Measurements from ENCODE around the gene LMOD3. TPM values are rescaled to one million over a fixed set of nuclear protein-coding genes. Genes with fewer than 3 reads are reported as not detected.
A peak's percentile ranks its signal among the peaks of the same experiment; 100 is the strongest.

LMOD3 gene
- total and polyA plus RNA-seq, 2 donors (not counting 3 experiments of a cell fraction or from before 2014, with no cell fraction given), result not detected

DNA sequence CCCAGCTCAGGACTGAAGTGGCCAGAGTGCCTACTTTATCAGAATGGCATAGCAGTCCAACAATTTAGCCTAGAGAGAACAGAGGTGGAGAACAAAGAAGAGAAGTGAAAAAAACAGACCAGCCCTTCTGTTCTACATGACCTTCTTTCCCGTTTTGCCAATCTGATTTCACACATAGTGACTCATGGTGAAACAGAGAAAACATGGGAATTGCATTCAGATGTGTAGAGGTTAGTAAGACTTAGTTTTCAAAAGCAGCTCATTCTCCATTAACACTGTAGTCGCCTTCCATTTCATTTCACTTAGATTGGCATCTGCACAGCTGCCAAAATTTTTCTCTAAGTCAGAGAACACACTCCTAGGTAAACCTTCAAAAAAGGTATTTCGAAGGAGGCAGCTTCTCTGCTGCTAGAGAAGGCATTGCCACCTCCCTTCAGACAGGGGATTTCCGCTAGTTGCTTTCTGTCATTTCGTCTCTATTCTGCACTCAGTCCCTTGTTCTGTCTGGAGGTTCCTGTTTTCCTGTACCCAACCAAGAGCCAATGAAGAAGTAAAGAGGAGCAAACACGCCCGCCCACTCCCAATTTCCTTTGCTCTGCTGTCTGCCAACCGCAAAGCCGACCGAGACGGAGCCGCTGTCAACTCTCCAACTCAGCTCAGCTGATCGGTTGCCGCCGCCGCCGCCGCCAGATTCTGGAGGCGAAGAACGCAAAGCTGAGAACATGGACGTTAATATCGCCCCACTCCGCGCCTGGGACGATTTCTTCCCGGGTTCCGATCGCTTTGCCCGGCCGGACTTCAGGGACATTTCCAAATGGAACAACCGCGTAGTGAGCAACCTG is 37.8 kb downstream of the LMOD3 start, which contains the start of gene ARL6IP5:
Gene ARL6IP5, plus strand, starts transcription at position 612 of the 842 bp plus-strand sequence. Its CDS starts 111 bp downstream, at position 723.
- Histone ChIP-seq H3K27ac (ENCODE audit: insufficient read depth, low read depth, low read length) (peak within 1 kb of the TSS; percentile 68), H3K27me3 (ENCODE audit: control insufficient read depth in 2 of 2, insufficient read depth in 2 of 2, low read length in 2 of 2) (no peaks in the 10 kb centered on the region), H2AFZ (ENCODE audit: low read depth, low read length) (peak within 1 kb of the TSS; percentile 71), H3K36me3 (ENCODE audit: control insufficient read depth in 2 of 2, extremely low read depth in 1 of 2, insufficient read depth in 2 of 2, low read length in 2 of 2) (no peaks in the 10 kb centered on the region), H3K9me1 (replicated peaks; ENCODE audit: control insufficient read depth, extremely low read depth, insufficient read depth, low read length) (no peaks in the 10 kb centered on the region), H3K9ac (replicated peaks; ENCODE audit: extremely low read depth, insufficient read depth, low read length) (peak within 1 kb of the TSS; percentile 87), H3K79me2 (ENCODE audit: control insufficient read depth, insufficient read depth, low read length) (peaks cover 45% of the 10 kb centered on the region), H3K4me1 (ENCODE audit: control insufficient read depth, extremely low read depth, insufficient read depth, low read length) (peaks cover 72% of the 10 kb centered on the region), H3K4me3 (replicated peaks in 1 of 3; ENCODE audit: insufficient read depth in 1 of 3, low read depth in 1 of 3, low read length in 3 of 3) (peak within 1 kb of the TSS; percentile 77 to 87 (median 80)), H3K9me3 (replicated peaks; ENCODE audit: control insufficient read depth, insufficient read depth, low read length) (no peaks in the 10 kb centered on the region), H3K4me2 (ENCODE audit: insufficient read depth, low read length) (peak within 1 kb of the TSS; percentile 91), H4K20me1 (replicated peaks; ENCODE audit: control insufficient read depth, extremely low read depth, insufficient read depth, low read length) (no peaks in the 10 kb centered on the region)
- BruUV-seq (replicated peaks), result no TSS peak
- intact Hi-C loops (cut with micrococcal nuclease) (loop anchor here (2.0 to 5.0 kb wide), 3 partner anchors 72 to 268 kb away; partner anchors contain the start of gene EOGT), dilution Hi-C loops (cut with MboI; ENCODE audit: extremely low pct_ligation_motif_present, low sequenced_read_pairs) (no loop called here)
- ChIA-PET POLR2A (interaction anchor here (0.9 to 1.9 kb wide), 3 partner anchors 10 to 32 kb away, joined by 3 to 5 read pairs (median 3); partner anchors contain the start of gene TMF1), CTCF (interaction anchor here (1.0 to 2.1 kb wide), 3 partner anchors 17 to 222 kb away, joined by 4 to 5 read pairs (median 5); no protein-coding TSS in a partner anchor)
- TF ChIP-seq JUN (IDR thresholded peaks at IDR 0.05; ENCODE audit: borderline replicate concordance, insufficient read depth, insufficient read length, low read depth), result peak; percentile 83
- no peak for TF ChIP-seq EZH2 (IDR thresholded peaks at IDR 0.05; ENCODE audit: borderline replicate concordance, low read depth, low read length, severe bottlenecking)
- TF ChIP-seq MYC (IDR thresholded peaks at IDR 0.05; ENCODE audit: low read depth, low read length), result no peak
- TF ChIP-seq FOS (IDR thresholded peaks at IDR 0.05; ENCODE audit: borderline replicate concordance, insufficient read depth, low read length), result peak; percentile 66
- no peak for TF ChIP-seq CTCF (IDR thresholded peaks at IDR 0.05; ENCODE audit: extremely low read depth in 1 of 2, insufficient read depth in 1 of 2, low read depth in 1 of 2, low read length in 2 of 2)
- TF ChIP-seq MAX (IDR thresholded peaks at IDR 0.05; ENCODE audit: insufficient read depth, insufficient read length), result no peak
- peak; percentile 76 for TF ChIP-seq GATA2 (IDR thresholded peaks at IDR 0.05; ENCODE audit: insufficient read depth, insufficient read length, low read depth, low read length)
- TF ChIP-seq POLR2A (IDR thresholded peaks at IDR 0.05; ENCODE audit: low read depth, low read length), result peak; percentile 70
- peak; percentile 58 for TF ChIP-seq POLR2AphosphoS5 (IDR thresholded peaks at IDR 0.05; ENCODE audit: insufficient read depth, low read depth, low read length)
- FAIRE-seq, result peak; percentile 84
- DNase-seq (ENCODE audit: low read depth, low spot score), result peak; percentile 93

All from endothelial cell of umbilical vein (primary cell).